ENCODE results near the gene NFATC1. TPM values are rescaled to one million over a fixed set of nuclear protein-coding genes. Genes with fewer than 3 reads are reported as not detected.

The NFATC1 gene
- total RNA-seq, 3 donors from 2014 or later (not counting 1 experiment from before 2014, with no cell fraction given), result 35.8 to 47.4 (median 37.1) TPM

DNA sequence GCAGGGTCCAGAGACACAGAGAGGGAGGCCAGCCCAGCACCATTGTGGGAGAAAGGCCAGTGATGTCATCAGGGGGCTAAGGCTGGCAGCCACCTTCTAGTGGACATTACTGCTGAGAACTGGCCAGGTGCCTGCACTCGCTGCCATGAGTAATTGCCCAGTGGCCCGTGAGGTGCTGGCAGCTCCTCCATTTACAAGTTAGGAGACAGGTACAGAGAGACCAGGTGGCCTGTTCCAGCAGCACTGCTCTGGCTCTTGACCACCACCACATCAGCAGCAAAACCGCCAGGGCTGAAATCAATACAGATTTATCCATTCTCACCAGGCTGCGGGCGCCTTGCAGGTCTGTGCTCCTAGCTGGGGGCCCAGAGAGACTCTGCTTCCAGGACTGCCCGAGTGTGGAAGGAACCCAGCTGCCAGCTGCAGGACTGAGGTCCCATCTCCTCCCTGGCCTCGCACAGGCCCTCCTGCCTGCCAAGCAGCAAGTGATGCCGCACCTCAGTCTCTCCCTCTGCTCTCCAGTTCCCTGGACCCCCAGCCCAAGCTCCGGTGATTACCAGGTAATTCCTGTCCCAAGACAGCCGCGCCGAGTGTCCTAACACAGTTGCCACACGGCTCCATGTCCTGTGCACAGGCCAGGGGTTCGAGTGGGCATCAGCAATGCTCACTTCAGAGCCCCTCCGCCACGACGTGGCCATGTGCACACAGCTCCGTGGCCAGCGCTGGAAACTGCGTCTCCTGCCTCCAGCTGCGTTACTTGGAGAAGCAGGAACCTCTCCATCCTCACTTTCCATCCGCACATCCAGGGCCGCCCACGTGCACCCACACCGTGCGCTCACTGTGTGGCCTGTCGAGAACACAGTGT is 182.9 kb downstream of the NFATC1 start:
- Mint-ChIP-seq H3K36me3 (no peaks in the 10 kb centered on the region), H3K27ac (no peak overlapping the region), H3K9me3 (peaks cover 0 to 2% of the 10 kb centered on the region in 2 donors), H3K4me3 (no peak overlapping the region), H3K4me1 (peaks cover 0 to 4% of the 10 kb centered on the region in 2 donors), H3K27me3 (ENCODE audit: low read depth in 2 of 2) (no peaks in the 10 kb centered on the region)
- WGBS (ENCODE audit: insufficient coverage), result 89% methylated on average over 27 of the region's 27 CpGs
- DNase-seq, result no peak
- Histone ChIP-seq H3K4me1 (ENCODE audit: control insufficient read depth, insufficient read depth, low read length) (peaks cover 13% of the 10 kb centered on the region), H3K27ac (ENCODE audit: low read length) (no peak overlapping the region), H3K4me3 (ENCODE audit: low read length) (no peak overlapping the region), H3K9me3 (ENCODE audit: control insufficient read depth, insufficient read depth, low read length) (peaks cover 5% of the 10 kb centered on the region), H3K36me3 (ENCODE audit: control insufficient read depth, insufficient read depth, low read length) (no peaks in the 10 kb centered on the region), H3K27me3 (ENCODE audit: control insufficient read depth, insufficient read depth, low read length) (no peaks in the 10 kb centered on the region)
- no peak for ATAC-seq
- TF ChIP-seq CTCF (IDR thresholded peaks at IDR 0.05), result no peak
- intact Hi-C loops (cut with micrococcal nuclease), result no loop called here
